HAP-1 (cell line): ENCODE measurements around the gene IL36RN.

Experiments used
- DNase-seq, 2 experiments: peaks; one replicate each; pipeline ENCODE4 v3.0.0-alpha.2; 2016 to 2020; ENCODE audit warnings: low spot score in 2 of 2
- H3K27me3 ChIP-seq: fragments of 250-450 bp; sonication (Bioruptor Pico); 2 replicates; pipeline ENCODE4 v1.5.1; 2020; ENCODE audit warnings: low read depth, mild to moderate bottlenecking, moderate library complexity
- H3K36me3 ChIP-seq: fragments of 250-450 bp; sonication (Bioruptor Pico); replicated peaks from 2 replicates; pipeline ENCODE4 v1.5.1; 2020; ENCODE audit warnings: mild to moderate bottlenecking
- H3K4me1 ChIP-seq: fragments of 250-450 bp; sonication (Bioruptor Pico); 2 replicates; pipeline ENCODE4 v1.5.1; 2020; ENCODE audit warnings: mild to moderate bottlenecking
- H3K4me3 ChIP-seq: fragments of 250-450 bp; sonication (Bioruptor Pico); 2 replicates; pipeline ENCODE4 v1.5.1; 2020; ENCODE audit warnings: mild to moderate bottlenecking, moderate library complexity
- H3K9me3 ChIP-seq: fragments of 250-450 bp; sonication (Bioruptor Pico); 2 replicates; pipeline ENCODE4 v1.5.1; 2020; ENCODE audit warnings: mild to moderate bottlenecking, moderate library complexity
- in situ Hi-C: fragments of 300-500 bp; cut with MboI; formaldehyde crosslinking; loops from 3 replicates; pipeline ENCODE4 v1.14.3; 2020; ENCODE audit warnings: low sequenced_read_pairs, inconsistent platforms, mixed read lengths

The IL36RN gene

GRCh38 chr2:113111121-113111520, 52.1 kb downstream of the IL36RN start:
- H3K9me3 ChIP-seq = no peaks in the 10 kb centered on the region
- no peaks in the 10 kb centered on the region for H3K36me3 ChIP-seq
- no peak overlapping the region for H3K4me3 ChIP-seq
- no peaks in the 10 kb centered on the region for H3K27me3 ChIP-seq
- DNase-seq = no peak
- H3K4me1 ChIP-seq = no peaks in the 10 kb centered on the region
- in situ Hi-C loops = no loop called here

- in situ Hi-C loops = no loop called here
- no peaks in the 10 kb centered on the region for H3K4me1 ChIP-seq
- no peaks in the 10 kb centered on the region for H3K27me3 ChIP-seq
- no peaks in the 10 kb centered on the region for H3K9me3 ChIP-seq
- H3K4me3 ChIP-seq = no peak overlapping the region
- no peaks in the 10 kb centered on the region for H3K36me3 ChIP-seq
- no peak for DNase-seq
These were observed 52.9 kb downstream of the IL36RN start for GRCh38 chr2:113111823-113112287.

GRCh38 chr2:113112441-113112840, 53.4 kb downstream of the IL36RN start:
- Histone ChIP-seq H3K9me3 (no peaks in the 10 kb centered on the region), H3K4me3 (no peak overlapping the region), H3K4me1 (no peaks in the 10 kb centered on the region), H3K36me3 (no peaks in the 10 kb centered on the region), H3K27me3 (no peaks in the 10 kb centered on the region)
- in situ Hi-C loops = no loop called here
- DNase-seq = no peak

- in situ Hi-C loops = no loop called here
- Histone ChIP-seq H3K9me3 (no peaks in the 10 kb centered on the region), H3K4me1 (no peaks in the 10 kb centered on the region), H3K4me3 (no peak overlapping the region), H3K27me3 (no peaks in the 10 kb centered on the region), H3K36me3 (no peaks in the 10 kb centered on the region)
- DNase-seq = no peak
These were observed 53.9 kb downstream of the IL36RN start for GRCh38 chr2:113112871-113113270.

- no peaks in the 10 kb centered on the region for H3K4me1 ChIP-seq
- in situ Hi-C loops = no loop called here
- no peaks in the 10 kb centered on the region for H3K36me3 ChIP-seq
- H3K9me3 ChIP-seq = no peaks in the 10 kb centered on the region
- no peak for DNase-seq
- no peak overlapping the region for H3K4me3 ChIP-seq
- H3K27me3 ChIP-seq = no peaks in the 10 kb centered on the region
These were observed 54.8 kb downstream of the IL36RN start for GRCh38 chr2:113113807-113114206.
